ENCODE results near the gene MAST4.

GRCh38 chr5:66617991-66618768, 22.0 kb downstream of the MAST4 start:
- no peak for TF ChIP-seq RBM22 (optimal IDR thresholded peaks at IDR 0.05; ENCODE audit: low read length)
- no peak for TF ChIP-seq ZNF776 (CRISPR knock-in tag; IDR thresholded peaks at IDR 0.05)
- no peak for TF ChIP-seq TFDP1 (CRISPR knock-in tag; IDR thresholded peaks at IDR 0.05; ENCODE audit: borderline replicate concordance)
- TF ChIP-seq CEBPB (IDR thresholded peaks at IDR 0.05; ENCODE audit: borderline replicate concordance, low read depth, low read length): no peak
- TF ChIP-seq CREM (IDR thresholded peaks at IDR 0.05): no peak
- TF ChIP-seq CREM (CRISPR knock-in tag; IDR thresholded peaks at IDR 0.05): no peak
- no peak for TF ChIP-seq ZNF280D (CRISPR knock-in tag; IDR thresholded peaks at IDR 0.05)
- TF ChIP-seq SMARCC2 (IDR thresholded peaks at IDR 0.05): no peak
- no peak for TF ChIP-seq KMT2A (CRISPR knock-in tag; IDR thresholded peaks at IDR 0.05)
- TF ChIP-seq ZZZ3 (CRISPR knock-in tag; IDR thresholded peaks at IDR 0.05; ENCODE audit: borderline replicate concordance): no peak
- TF ChIP-seq AFF4 (CRISPR knock-in tag; IDR thresholded peaks at IDR 0.05): no peak
- no peak for TF ChIP-seq ZBTB39 (CRISPR knock-in tag; IDR thresholded peaks at IDR 0.05)
- no peak for TF ChIP-seq ZNF343 (CRISPR knock-in tag; IDR thresholded peaks at IDR 0.05)
- no peak for TF ChIP-seq PHF20 (CRISPR knock-in tag; IDR thresholded peaks at IDR 0.05)
- no peak for TF ChIP-seq CTCF (CRISPR knock-in tag; IDR thresholded peaks at IDR 0.05)

All from HepG2 (cell line).